ENCODE measurements around the gene UBA1.

UBA1 gene

GRCh38 chrX:47239898-47240545 is 46.4 kb downstream of the UBA1 start:
- peaks cover 0 to 10% of the 10 kb centered on the region in 2 donors for H3K4me1 ChIP-seq (ENCODE audit: control insufficient read depth in 1 of 2, insufficient read depth in 2 of 2, low read length in 2 of 2)
- H3K36me3 ChIP-seq (ENCODE audit: control insufficient read depth in 1 of 2, insufficient read depth in 2 of 2, low read length in 2 of 2) = peaks cover 33 to 47% of the 10 kb centered on the region in 2 donors
- no peaks in the 10 kb centered on the region for H3K9me3 ChIP-seq (ENCODE audit: control insufficient read depth in 1 of 2, low read length in 2 of 2)
- H3K27me3 ChIP-seq (ENCODE audit: low read depth, low read length) = no peaks in the 10 kb centered on the region
- no peak overlapping the region for H3K27ac ChIP-seq (ENCODE audit: low read length)
- H3K4me3 ChIP-seq (ENCODE audit: low read depth in 1 of 2, low read length in 2 of 2) = no peak overlapping the region

GRCh38 chrX:47240619-47241018 is 47.0 kb downstream of the UBA1 start:
- Histone ChIP-seq H3K4me1 (ENCODE audit: control insufficient read depth in 1 of 2, insufficient read depth in 2 of 2, low read length in 2 of 2) (peaks cover 0 to 10% of the 10 kb centered on the region in 2 donors), H3K36me3 (ENCODE audit: control insufficient read depth in 1 of 2, insufficient read depth in 2 of 2, low read length in 2 of 2) (peaks cover 33 to 50% of the 10 kb centered on the region in 2 donors), H3K4me3 (ENCODE audit: low read depth in 1 of 2, low read length in 2 of 2) (no peak overlapping the region), H3K9me3 (ENCODE audit: control insufficient read depth in 1 of 2, low read length in 2 of 2) (no peaks in the 10 kb centered on the region), H3K27me3 (ENCODE audit: low read depth, low read length) (no peaks in the 10 kb centered on the region), H3K27ac (ENCODE audit: low read length) (no peak overlapping the region)

GRCh38 chrX:47241201-47242011 is 47.8 kb downstream of the UBA1 start:
- peaks cover 0 to 9% of the 10 kb centered on the region in 2 donors for H3K4me1 ChIP-seq (ENCODE audit: control insufficient read depth in 1 of 2, insufficient read depth in 2 of 2, low read length in 2 of 2)
- H3K27ac ChIP-seq (ENCODE audit: low read length) = no peak overlapping the region
- no peak overlapping the region for H3K4me3 ChIP-seq (ENCODE audit: low read depth in 1 of 2, low read length in 2 of 2)
- no peaks in the 10 kb centered on the region for H3K9me3 ChIP-seq (ENCODE audit: control insufficient read depth in 1 of 2, low read length in 2 of 2)
- H3K27me3 ChIP-seq (ENCODE audit: low read depth, low read length) = no peaks in the 10 kb centered on the region
- peaks cover 40 to 56% of the 10 kb centered on the region in 2 donors for H3K36me3 ChIP-seq (ENCODE audit: control insufficient read depth in 1 of 2, insufficient read depth in 2 of 2, low read length in 2 of 2)

- no peaks in the 10 kb centered on the region for H3K27me3 ChIP-seq (ENCODE audit: low read depth, low read length)
- H3K27ac ChIP-seq (ENCODE audit: low read length) = no peak overlapping the region
- no peak overlapping the region for H3K4me3 ChIP-seq (ENCODE audit: low read depth in 1 of 2, low read length in 2 of 2)
- H3K9me3 ChIP-seq (ENCODE audit: control insufficient read depth in 1 of 2, low read length in 2 of 2) = no peaks in the 10 kb centered on the region
- H3K4me1 ChIP-seq (ENCODE audit: control insufficient read depth in 1 of 2, insufficient read depth in 2 of 2, low read length in 2 of 2) = no peaks in the 10 kb centered on the region
- peaks cover 44 to 59% of the 10 kb centered on the region in 2 donors for H3K36me3 ChIP-seq (ENCODE audit: control insufficient read depth in 1 of 2, insufficient read depth in 2 of 2, low read length in 2 of 2)
Observed at GRCh38 chrX:47242321-47242720, 48.7 kb downstream of the UBA1 start.

- Histone ChIP-seq H3K4me1 (ENCODE audit: control insufficient read depth in 1 of 2, insufficient read depth in 2 of 2, low read length in 2 of 2) (no peaks in the 10 kb centered on the region), H3K27ac (ENCODE audit: low read length) (no peak overlapping the region), H3K9me3 (ENCODE audit: control insufficient read depth in 1 of 2, low read length in 2 of 2) (no peaks in the 10 kb centered on the region), H3K4me3 (ENCODE audit: low read depth in 1 of 2, low read length in 2 of 2) (no peak overlapping the region), H3K27me3 (ENCODE audit: low read depth, low read length) (no peaks in the 10 kb centered on the region), H3K36me3 (ENCODE audit: control insufficient read depth in 1 of 2, insufficient read depth in 2 of 2, low read length in 2 of 2) (peaks cover 44 to 69% of the 10 kb centered on the region in 2 donors)
Observed at GRCh38 chrX:47243351-47243750, 49.7 kb downstream of the UBA1 start.

GRCh38 chrX:47244676-47245075 is 51.0 kb downstream of the UBA1 start:
- Histone ChIP-seq H3K36me3 (ENCODE audit: control insufficient read depth in 1 of 2, insufficient read depth in 2 of 2, low read length in 2 of 2) (peaks cover 42 to 68% of the 10 kb centered on the region in 2 donors), H3K4me1 (ENCODE audit: control insufficient read depth in 1 of 2, insufficient read depth in 2 of 2, low read length in 2 of 2) (no peaks in the 10 kb centered on the region), H3K4me3 (ENCODE audit: low read depth in 1 of 2, low read length in 2 of 2) (no peak overlapping the region), H3K9me3 (ENCODE audit: control insufficient read depth in 1 of 2, low read length in 2 of 2) (no peaks in the 10 kb centered on the region), H3K27me3 (ENCODE audit: low read depth, low read length) (no peaks in the 10 kb centered on the region), H3K27ac (ENCODE audit: low read length) (no peak overlapping the region)

GRCh38 chrX:47245156-47245555 is 51.5 kb downstream of the UBA1 start:
- H3K4me1 ChIP-seq (ENCODE audit: control insufficient read depth in 1 of 2, insufficient read depth in 2 of 2, low read length in 2 of 2) = no peaks in the 10 kb centered on the region

GRCh38 chrX:47247206-47247998 is 53.8 kb downstream of the UBA1 start:
- H3K4me1 ChIP-seq (ENCODE audit: control insufficient read depth in 1 of 2, insufficient read depth in 2 of 2, low read length in 2 of 2) = no peaks in the 10 kb centered on the region
- no peaks in the 10 kb centered on the region for H3K27me3 ChIP-seq (ENCODE audit: low read depth, low read length)
- H3K9me3 ChIP-seq (ENCODE audit: control insufficient read depth in 1 of 2, low read length in 2 of 2) = no peaks in the 10 kb centered on the region
- no peak overlapping the region for H3K4me3 ChIP-seq (ENCODE audit: low read depth in 1 of 2, low read length in 2 of 2)
- no peak overlapping the region for H3K27ac ChIP-seq (ENCODE audit: low read length)
- peaks cover 18 to 42% of the 10 kb centered on the region in 2 donors for H3K36me3 ChIP-seq (ENCODE audit: control insufficient read depth in 1 of 2, insufficient read depth in 2 of 2, low read length in 2 of 2)

More at GRCh38 chrX:47245156-47245555, 51.5 kb downstream of the UBA1 start:
- Histone ChIP-seq H3K4me3 (ENCODE audit: low read depth in 1 of 2, low read length in 2 of 2) (no peak overlapping the region), H3K9me3 (ENCODE audit: control insufficient read depth in 1 of 2, low read length in 2 of 2) (no peaks in the 10 kb centered on the region), H3K27me3 (ENCODE audit: low read depth, low read length) (no peaks in the 10 kb centered on the region), H3K36me3 (ENCODE audit: control insufficient read depth in 1 of 2, insufficient read depth in 2 of 2, low read length in 2 of 2) (peaks cover 37 to 63% of the 10 kb centered on the region in 2 donors), H3K27ac (ENCODE audit: low read length) (no peak overlapping the region)

GRCh38 chrX:47247999-47248320 is 54.3 kb downstream of the UBA1 start:
- Histone ChIP-seq H3K4me1 (ENCODE audit: control insufficient read depth in 1 of 2, insufficient read depth in 2 of 2, low read length in 2 of 2) (no peaks in the 10 kb centered on the region), H3K27ac (ENCODE audit: low read length) (no peak overlapping the region), H3K27me3 (ENCODE audit: low read depth, low read length) (no peaks in the 10 kb centered on the region), H3K36me3 (ENCODE audit: control insufficient read depth in 1 of 2, insufficient read depth in 2 of 2, low read length in 2 of 2) (peaks cover 17 to 39% of the 10 kb centered on the region in 2 donors), H3K9me3 (ENCODE audit: control insufficient read depth in 1 of 2, low read length in 2 of 2) (no peaks in the 10 kb centered on the region), H3K4me3 (ENCODE audit: low read depth in 1 of 2, low read length in 2 of 2) (no peak overlapping the region)

- Histone ChIP-seq H3K27me3 (ENCODE audit: low read depth, low read length) (no peaks in the 10 kb centered on the region), H3K9me3 (ENCODE audit: control insufficient read depth in 1 of 2, low read length in 2 of 2) (no peaks in the 10 kb centered on the region), H3K27ac (ENCODE audit: low read length) (no peak overlapping the region), H3K4me3 (ENCODE audit: low read depth in 1 of 2, low read length in 2 of 2) (no peak overlapping the region), H3K4me1 (ENCODE audit: control insufficient read depth in 1 of 2, insufficient read depth in 2 of 2, low read length in 2 of 2) (no peaks in the 10 kb centered on the region), H3K36me3 (ENCODE audit: control insufficient read depth in 1 of 2, insufficient read depth in 2 of 2, low read length in 2 of 2) (peaks cover 17 to 36% of the 10 kb centered on the region in 2 donors)
Observed at GRCh38 chrX:47248576-47248975, 54.9 kb downstream of the UBA1 start.

GRCh38 chrX:47250017-47250347 is 56.4 kb downstream of the UBA1 start:
- H3K4me1 ChIP-seq (ENCODE audit: control insufficient read depth in 1 of 2, insufficient read depth in 2 of 2, low read length in 2 of 2) = no peaks in the 10 kb centered on the region
- H3K36me3 ChIP-seq (ENCODE audit: control insufficient read depth in 1 of 2, insufficient read depth in 2 of 2, low read length in 2 of 2) = peaks cover 11 to 22% of the 10 kb centered on the region in 2 donors
- H3K27me3 ChIP-seq (ENCODE audit: low read depth, low read length) = no peaks in the 10 kb centered on the region
- H3K27ac ChIP-seq (ENCODE audit: low read length) = no peak overlapping the region
- no peak overlapping the region for H3K4me3 ChIP-seq (ENCODE audit: low read depth in 1 of 2, low read length in 2 of 2)
- H3K9me3 ChIP-seq (ENCODE audit: control insufficient read depth in 1 of 2, low read length in 2 of 2) = no peaks in the 10 kb centered on the region

All from muscle layer of duodenum (tissue), 2 donors.